SK-N-SH (cell line): ENCODE results near the gene SIM1. TPM values are rescaled to one million over a fixed set of nuclear protein-coding genes. Genes with fewer than 3 reads are reported as not detected.

Experiments
- CTCF ChIA-PET: fragments of 300-600, 350-600 bp; formaldehyde crosslinking; extraction: SDS; loops from one replicate; lab custom pipeline; 2021; lab: Yijun Ruan, JAX
- POLR2A ChIA-PET: fragments of 350-600 bp; sonication (Branson Sonifier 250); formaldehyde crosslinking; extraction: SDS; loops from one replicate; lab custom pipeline; 2020; ENCODE audit warnings: antibody characterized with exemption, inconsistent platforms; lab: Yijun Ruan, JAX
- DNase-seq: peaks from one replicate; pipeline ENCODE4 v3.0.0; 2012
- H2AFZ ChIP-seq: fragments of 200-600 bp; sonication (generic); 2 replicates; pipeline ENCODE4 v1.8.1; 2016; ENCODE audit warnings: antibody characterized with exemption, mild to moderate bottlenecking, low read depth
- H3F3A ChIP-seq: fragments of 200-600 bp; sonication (generic); replicated peaks from 2 replicates; pipeline ENCODE3; 2016; ENCODE audit warnings: antibody characterized with exemption, mild to moderate bottlenecking; ENCODE audit not compliant: insufficient read depth
- H3K27ac ChIP-seq, 2 experiments: fragments of 200-500 bp in 1 of 2; fragments of 200-600 bp in 1 of 2; sonication (Bioruptor generic) in 1 of 2; sonication (generic), shearing (Covaris generic) in 1 of 2; 2 replicates each; pipeline versions ENCODE4 v1.5.1 to v1.6.1; 2014 to 2016; ENCODE audit warnings: low read depth in 2 of 2, inconsistent platforms in 1 of 2, low read length in 1 of 2, mild to moderate bottlenecking in 1 of 2, mixed read lengths in 1 of 2
- H3K27me3 ChIP-seq: fragments of 200-600 bp; sonication (generic), shearing (Covaris generic); 2 replicates; pipeline ENCODE4 v1.6.1; 2016; ENCODE audit warnings: mixed run types; ENCODE audit not compliant: insufficient read depth
- H3K36me3 ChIP-seq, 2 experiments: fragments of 200-500 bp in 1 of 2; fragments of 200-600 bp in 1 of 2; sonication (Bioruptor generic) in 1 of 2; sonication (generic) in 1 of 2; replicated peaks in 1 of 2; 2 replicates each; pipeline versions ENCODE3 to v1.5.1; 2014 to 2016; ENCODE audit warnings: low read length in 1 of 2, mild to moderate bottlenecking in 1 of 2; ENCODE audit not compliant: insufficient read depth in 2 of 2, control insufficient read depth in 1 of 2
- H3K4me1 ChIP-seq, 2 experiments: fragments of 200-500 bp in 1 of 2; fragments of 200-600 bp in 1 of 2; sonication (Bioruptor generic) in 1 of 2; sonication (generic), shearing (Covaris generic) in 1 of 2; 2 replicates each; pipeline versions ENCODE4 v1.5.1 to v1.6.1; 2014 to 2016; ENCODE audit warnings: low read depth in 1 of 2, low read length in 1 of 2, mixed run types in 1 of 2; ENCODE audit not compliant: insufficient read depth in 2 of 2, control insufficient read depth in 1 of 2
- H3K4me2 ChIP-seq: fragments of 200-600 bp; sonication (generic), shearing (Covaris generic); 2 replicates; pipeline ENCODE4 v1.6.1; 2017; ENCODE audit warnings: mixed run types
- H3K4me3 ChIP-seq, 2 experiments: fragments of 200-500 bp in 1 of 2; fragments of 200-600 bp in 1 of 2; sonication (Bioruptor generic) in 1 of 2; sonication (generic), shearing (Covaris generic) in 1 of 2; 2 replicates each; pipeline versions ENCODE4 v1.5.1 to v1.8.1; 2014 to 2016; ENCODE audit warnings: low read depth in 2 of 2, inconsistent platforms in 1 of 2, low read length in 1 of 2, mild to moderate bottlenecking in 1 of 2, mixed read lengths in 1 of 2, moderate library complexity in 1 of 2
- H3K79me2 ChIP-seq: fragments of 200-600 bp; sonication (generic); 2 replicates; pipeline ENCODE4 v1.8.1; 2017; ENCODE audit warnings: mild to moderate bottlenecking; ENCODE audit not compliant: insufficient read depth
- H3K9ac ChIP-seq: fragments of 200-600 bp; sonication (generic); 2 replicates; pipeline ENCODE4 v1.6.1; 2017; ENCODE audit warnings: mixed run types
- H3K9me2 ChIP-seq: fragments of 200-600 bp; sonication (generic); 2 replicates; pipeline ENCODE4 v1.6.1; 2017; ENCODE audit warnings: mixed run types
- H3K9me3 ChIP-seq: fragments of 200-600 bp; sonication (generic); 2 replicates; pipeline ENCODE4 v1.6.1; 2017; ENCODE audit warnings: mixed run types, mild to moderate bottlenecking, moderate library complexity
- H4K20me1 ChIP-seq: fragments of 200-600 bp; sonication (generic); 2 replicates; pipeline ENCODE4 v1.6.1; 2017; ENCODE audit warnings: mild to moderate bottlenecking, mixed run types; ENCODE audit not compliant: insufficient read depth
- CHD2 ChIP-seq: fragments of 150-350 bp; IDR thresholded peaks from 2 replicates; pipeline ENCODE4 v1.6.1; 2018; ENCODE audit warnings: low read length; ENCODE audit not compliant: partially characterized antibody
- EZH2phosphoT487 ChIP-seq: fragments of 200-600 bp; sonication (generic); IDR thresholded peaks from 2 replicates; pipeline ENCODE4 v1.6.1; 2017; ENCODE audit warnings: low read depth, mixed run types, mild to moderate bottlenecking, antibody characterized with exemption, moderate library complexity, borderline replicate concordance
- USF2 ChIP-seq: fragments of 150-350 bp; IDR thresholded peaks from 2 replicates; pipeline ENCODE4 v1.6.1; 2017; ENCODE audit warnings: antibody characterized with exemption, low read length, low read depth, borderline replicate concordance
- WGBS: methylation state at CpG from one replicate; pipeline ENCODE4 v1.1.6; 2017; ENCODE audit warnings: low lambda C conversion rate; 5-methylcytosine and 5-hydroxymethylcytosine counted together
- polyA plus RNA-seq, 3 experiments: library from polyadenylated mRNA; depleted of rRNA; stranded (reverse); fragments of >200 nt; gene quantifications; 2 replicates each; pipeline ENCODE4 v1.2.3, GENCODE V29; 2012
- TF ChIP-seq, protein P1 (sequence below): IDR thresholded peaks from 2 replicates; pipeline ENCODE4 v1.4.0; 2012; ENCODE audit warnings: low read depth

Gene SIM1
- polyA plus RNA-seq, 1 of the 3 experiments (the other 2 are of a cell fraction): not detected

DNA sequence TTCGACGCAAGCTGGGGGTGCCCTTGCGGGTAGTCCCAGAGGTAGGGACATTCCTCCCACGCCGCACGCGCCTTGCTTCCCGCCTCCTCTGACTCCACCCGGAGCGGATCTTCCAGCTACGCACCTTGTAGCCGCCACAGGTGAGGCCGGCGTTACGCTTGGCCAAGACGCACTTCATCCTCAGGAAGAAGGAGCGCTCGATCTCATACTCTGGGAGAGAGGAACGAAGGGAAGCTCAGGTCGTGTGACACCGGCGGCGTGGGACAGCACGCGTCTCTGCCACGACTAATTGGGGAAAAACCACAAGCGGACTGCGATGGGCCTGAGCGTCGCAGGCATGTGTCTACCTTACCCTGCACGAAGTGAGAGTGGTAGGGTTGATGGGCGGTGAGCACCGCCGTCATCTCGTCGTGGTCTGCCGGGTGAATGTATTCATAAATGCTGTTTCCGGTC lies 15.5 kb downstream of the SIM1 start:
- Histone ChIP-seq H4K20me1 (no peaks in the 10 kb centered on the region), H3K27ac (no peak overlapping the region), H3K4me1 (no peaks in the 10 kb centered on the region; a peak in 1 of 4 replicates), H3K27me3 (peaks cover 95% of the 10 kb centered on the region), H3K36me3 (no peaks in the 10 kb centered on the region), H2AFZ (no peak overlapping the region), H3F3A (no peaks in the 10 kb centered on the region), H3K9me2 (no peaks in the 10 kb centered on the region), H3K4me3 (no peak overlapping the region), H3K9ac (no peak overlapping the region), H3K9me3 (no peaks in the 10 kb centered on the region), H3K79me2 (no peaks in the 10 kb centered on the region), H3K4me2 (no peak overlapping the region)
- POLR2A ChIA-PET: no interaction called here
- WGBS: 24% methylated on average over 17 of the region's 38 CpGs
- no peak for TF ChIP-seq USF2
- TF ChIP-seq, protein P1, sequence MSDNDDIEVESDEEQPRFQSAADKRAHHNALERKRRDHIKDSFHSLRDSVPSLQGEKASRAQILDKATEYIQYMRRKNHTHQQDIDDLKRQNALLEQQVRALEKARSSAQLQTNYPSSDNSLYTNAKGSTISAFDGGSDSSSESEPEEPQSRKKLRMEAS: no peak
- TF ChIP-seq CHD2: no peak
- TF ChIP-seq EZH2phosphoT487: 0 out of 2 replicates have a peak, but pooled peaks have one; percentile 36
- CTCF ChIA-PET: interaction anchor here (1.8 kb wide), 1 partner anchor 12 kb away, joined by 6 read pairs; no protein-coding TSS in a partner anchor
- no peak for DNase-seq

DNA sequence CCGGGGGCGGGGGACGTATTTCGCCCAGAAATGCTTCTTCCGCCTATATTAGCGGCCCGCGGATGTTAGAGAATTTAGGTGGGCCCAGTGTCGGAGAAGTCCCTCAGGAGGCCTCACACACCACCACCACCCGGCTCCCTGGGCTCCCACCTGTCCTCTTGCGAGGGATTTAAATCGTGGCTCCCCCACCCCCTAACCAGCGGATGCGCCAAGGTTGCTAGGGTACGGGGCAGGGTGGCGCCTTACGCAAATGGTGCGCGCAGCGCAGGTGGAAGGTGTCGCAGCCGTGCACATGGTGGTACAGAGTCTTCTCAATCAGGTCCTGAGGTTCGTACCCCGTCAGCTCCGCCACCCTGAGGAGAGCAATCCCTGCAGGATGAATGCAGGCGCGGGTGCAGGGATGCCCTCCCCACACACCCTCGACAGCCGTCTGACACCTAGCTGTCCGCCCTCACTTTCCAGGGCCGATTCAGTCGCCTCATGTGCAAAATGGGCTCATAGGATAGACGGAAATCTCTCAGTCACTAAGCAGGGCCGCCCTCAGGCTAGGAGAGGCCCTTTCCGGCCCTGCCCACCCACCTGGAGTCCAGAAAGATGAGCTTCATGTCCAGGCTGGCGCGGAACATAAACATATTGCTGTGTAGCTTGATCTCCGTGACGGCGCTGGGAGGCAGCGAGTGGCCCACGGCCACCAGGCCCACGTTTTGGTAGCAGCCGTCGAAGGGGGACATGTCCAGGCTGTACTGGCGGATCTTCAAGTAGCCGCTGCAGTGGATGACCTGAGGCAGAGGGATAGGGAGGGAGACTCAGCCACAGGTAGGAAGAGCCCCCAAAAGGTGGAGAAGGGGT lies 16.6 kb downstream of the SIM1 start:
- no peaks in the 10 kb centered on the region for H3K9me2 ChIP-seq
- H3K4me1 ChIP-seq: no peaks in the 10 kb centered on the region; a peak in 1 of 4 replicates
- 16% methylated on average over 24 of the region's 47 CpGs for WGBS
- H2AFZ ChIP-seq: no peak overlapping the region
- ChIA-PET POLR2A (no interaction called here), CTCF (interaction anchor here (1.8 kb wide), 1 partner anchor 13 kb away, joined by 6 read pairs; no protein-coding TSS in a partner anchor)
- H3K27ac ChIP-seq: no peak overlapping the region
- TF ChIP-seq CHD2 (no peak), EZH2phosphoT487 (0 out of 2 replicates have a peak, but pooled peaks have one; percentile 6)
- H3K27me3 ChIP-seq: peaks cover 94% of the 10 kb centered on the region
- no peaks in the 10 kb centered on the region for H3K79me2 ChIP-seq
- no peaks in the 10 kb centered on the region for H3F3A ChIP-seq
- H3K4me3 ChIP-seq: no peak overlapping the region
- peak overlapping the region; percentile 56; the same call in 1 of the 2 replicates for H3K4me2 ChIP-seq
- H3K9ac ChIP-seq: no peak overlapping the region
- H3K9me3 ChIP-seq: no peaks in the 10 kb centered on the region
- no peaks in the 10 kb centered on the region for H4K20me1 ChIP-seq
- DNase-seq: no peak
- H3K36me3 ChIP-seq: no peaks in the 10 kb centered on the region
